HepG2 (cell line): ENCODE data around the gene PLXNB2. TPM values are rescaled to one million over a fixed set of nuclear protein-coding genes. Genes with fewer than 3 reads are reported as not detected.

Experiments used
- ARHGAP35 ChIP-seq: sonication (generic); formaldehyde crosslinking; IDR thresholded peaks from 2 replicates; pipeline ENCODE4 v1.9.0; 2022; ENCODE audit warnings: mild to moderate bottlenecking, inconsistent platforms, moderate library complexity, missing genetic modification reagents, borderline replicate concordance
- EZH2 ChIP-seq: conservative IDR thresholded peaks from 2 replicates; pipeline ENCODE4 v1.6.1; 2012; ENCODE audit warnings: mild to moderate bottlenecking, low read depth, low read length, moderate library complexity
- GLI4 ChIP-seq: sonication (generic); formaldehyde crosslinking; IDR thresholded peaks from 2 replicates; pipeline ENCODE4 v1.5.1; 2020; ENCODE audit warnings: missing genetic modification reagents, mild to moderate bottlenecking, moderate library complexity, borderline replicate concordance
- HDAC1 ChIP-seq: sonication (generic); formaldehyde crosslinking; IDR thresholded peaks from 2 replicates; pipeline ENCODE4 v1.5.1; 2020; ENCODE audit warnings: mild to moderate bottlenecking, missing genetic modification reagents
- HNF4G ChIP-seq, 2 experiments: sonication (generic) in 1 of 2; formaldehyde crosslinking in 1 of 2; IDR thresholded peaks; 2 replicates each; pipeline versions ENCODE4 v1.4.0 to v1.6.1; 2011 to 2020; ENCODE audit warnings: borderline replicate concordance in 2 of 2, low read depth in 2 of 2, mild to moderate bottlenecking in 2 of 2, low read length in 1 of 2, missing genetic modification reagents in 1 of 2, moderate library complexity in 1 of 2
- KDM5A ChIP-seq: fragments of 200-600 bp; sonication (generic); IDR thresholded peaks from 2 replicates; pipeline ENCODE4 v1.7.0; 2018; ENCODE audit warnings: antibody characterized with exemption, mild to moderate bottlenecking, low read length, borderline replicate concordance
- LCORL ChIP-seq, 2 experiments: fragments of 450-650 bp in 1 of 2; sonication (generic) in 1 of 2; formaldehyde crosslinking in 1 of 2; IDR thresholded peaks; 2 replicates each; pipeline versions ENCODE4 v1.5.0 to v1.6.1; 2017 to 2020; ENCODE audit warnings: antibody characterized with exemption in 1 of 2, missing genetic modification reagents in 1 of 2
- MEIS2 ChIP-seq: sonication (generic); formaldehyde crosslinking; IDR thresholded peaks from 2 replicates; pipeline ENCODE4 v1.9.0; 2021; ENCODE audit warnings: mild to moderate bottlenecking, missing genetic modification reagents
- SOX13 ChIP-seq, 3 experiments: fragments of 450-650 bp in 1 of 3; sonication (generic) in 1 of 3; formaldehyde crosslinking in 1 of 3; IDR thresholded peaks in 2 of 3; conservative IDR thresholded peaks in 1 of 3; 2 replicates each; pipeline versions ENCODE4 v1.5.0 to v1.6.1; 2016 to 2020; ENCODE audit warnings: antibody characterized with exemption in 1 of 3, mild to moderate bottlenecking in 1 of 3, missing compliant biosample characterization in 1 of 3, missing genetic modification reagents in 1 of 3, moderate library complexity in 1 of 3
- THYN1 ChIP-seq: sonication (generic); formaldehyde crosslinking; IDR thresholded peaks from 2 replicates; pipeline ENCODE4 v1.8.1; 2023; ENCODE audit warnings: low read depth, mild to moderate bottlenecking, moderate library complexity, missing genetic modification reagents, borderline replicate concordance
- ZFX ChIP-seq: sonication (generic); formaldehyde crosslinking; IDR thresholded peaks from 2 replicates; pipeline ENCODE4 v1.4.0; 2020; ENCODE audit warnings: mild to moderate bottlenecking, low read depth, missing genetic modification reagents, moderate library complexity
- ZNF557 ChIP-seq: sonication (generic); formaldehyde crosslinking; IDR thresholded peaks from 2 replicates; pipeline ENCODE4 v1.4.0; 2020; ENCODE audit warnings: missing genetic modification reagents
- ZNF558 ChIP-seq: sonication (generic); formaldehyde crosslinking; IDR thresholded peaks from 2 replicates; pipeline ENCODE4 v1.9.0; 2022; ENCODE audit warnings: mild to moderate bottlenecking, missing genetic modification reagents, borderline replicate concordance
- ZNF768 ChIP-seq: sonication (generic); formaldehyde crosslinking; IDR thresholded peaks from 2 replicates; pipeline ENCODE4 v1.4.0; 2020; ENCODE audit warnings: missing genetic modification reagents
- ZNF775 ChIP-seq: sonication (generic); formaldehyde crosslinking; IDR thresholded peaks from 2 replicates; pipeline ENCODE4 v1.4.0; 2020; ENCODE audit warnings: missing genetic modification reagents, mild to moderate bottlenecking, moderate library complexity, borderline replicate concordance
- ZNF776 ChIP-seq: sonication (generic); formaldehyde crosslinking; IDR thresholded peaks from 2 replicates; pipeline ENCODE4 v1.4.0; 2020; ENCODE audit warnings: mild to moderate bottlenecking, missing genetic modification reagents
- ZNF816 ChIP-seq: sonication (generic); formaldehyde crosslinking; IDR thresholded peaks from 2 replicates; pipeline ENCODE4 v1.8.0; 2022; ENCODE audit warnings: missing genetic modification reagents, mild to moderate bottlenecking, borderline replicate concordance
- polyA plus RNA-seq, 8 experiments: library from polyadenylated mRNA; depleted of rRNA in 3 of 8; stranded (reverse) in 7 of 8; unstranded in 1 of 8; fragments of >200 nt; fragmentation: Illumina TruSeq in 4 of 8; extraction: Trizol in 4 of 8; gene quantifications; 2 replicates each; pipeline versions ENCODE4 v1.2.1 to v1.2.3, GENCODE V29; 2011 to 2016; ENCODE audit warnings: low read depth in 4 of 8, missing spikeins in 1 of 8, mixed read lengths in 1 of 8; ENCODE audit not compliant: insufficient read depth in 1 of 8
- total RNA-seq, 5 experiments: library from RNA; depleted of rRNA; stranded (reverse); fragments of >200 nt; fragmentation: Illumina TruSeq; extraction: Trizol; gene quantifications; 2 replicates each; pipeline ENCODE4 v1.2.3, GENCODE V29; 2016; ENCODE audit warnings: low read depth in 1 of 5
- TF ChIP-seq, protein P1 (sequence below): sonication (generic); formaldehyde crosslinking; IDR thresholded peaks from 2 replicates; pipeline ENCODE4 v1.8.0; 2023; ENCODE audit warnings: mild to moderate bottlenecking, missing genetic modification reagents
- TF ChIP-seq, protein P2 (sequence below): sonication (generic); formaldehyde crosslinking; IDR thresholded peaks from 2 replicates; pipeline ENCODE4 v1.5.1; 2020; ENCODE audit warnings: missing genetic modification reagents, mild to moderate bottlenecking, borderline replicate concordance
- TF ChIP-seq, protein P3 (sequence below): sonication (generic); formaldehyde crosslinking; IDR thresholded peaks from 2 replicates; pipeline ENCODE4 v1.4.0; 2020; ENCODE audit warnings: missing genetic modification reagents
- TF ChIP-seq, protein P4 (sequence below): IDR thresholded peaks from 2 replicates; pipeline ENCODE4 v1.6.1; 2012; ENCODE audit warnings: inconsistent platforms
- TF ChIP-seq, protein P5 (sequence below): sonication (generic); formaldehyde crosslinking; IDR thresholded peaks from 2 replicates; pipeline ENCODE4 v1.4.0; 2020; ENCODE audit warnings: missing genetic modification reagents, low read depth, mild to moderate bottlenecking, borderline replicate concordance

The PLXNB2 gene
- total and polyA plus RNA-seq, 2 of the 13 experiments (the other 11 are each of a cell fraction or from before 2014, with no cell fraction given), result 32.6 to 68.9 TPM

DNA sequence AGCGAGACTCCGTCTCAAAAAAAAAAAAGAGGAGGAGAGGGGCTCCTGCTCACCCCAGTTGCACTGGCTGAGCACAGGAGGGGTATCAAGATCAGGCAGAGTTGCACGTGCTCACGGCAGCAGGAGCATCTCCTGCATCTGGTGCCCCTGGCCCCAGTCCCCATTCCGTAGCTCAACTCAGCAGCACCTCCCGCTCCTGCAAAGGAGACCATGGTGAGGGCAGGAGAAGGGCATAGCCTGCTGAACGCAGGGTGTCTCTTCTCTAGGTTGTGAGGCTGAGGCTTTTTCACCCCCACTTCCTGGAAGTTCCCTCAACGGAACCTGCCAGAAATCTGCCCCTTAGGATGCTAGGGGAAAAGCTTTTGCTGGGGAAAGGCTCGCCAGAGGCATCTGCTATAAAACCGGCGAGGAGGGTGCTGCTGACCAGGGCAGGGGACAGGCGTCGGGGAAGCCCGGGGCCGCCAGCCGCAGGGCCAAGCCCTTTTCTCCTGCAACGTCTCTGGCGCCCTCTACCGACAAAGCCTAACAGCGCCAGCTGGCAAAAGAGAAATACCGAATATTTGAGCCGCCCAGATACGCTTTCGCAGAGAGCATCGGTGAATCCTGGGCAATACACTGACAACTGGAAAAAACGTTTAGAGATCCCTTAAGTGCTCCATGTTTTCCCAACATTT lies 34.7 kb upstream of the PLXNB2 start (continued):
- TF ChIP-seq ZNF557 (CRISPR knock-in tag) (no peak), GLI4 (no peak), ZFX (CRISPR knock-in tag) (no peak), ZNF558 (CRISPR knock-in tag) (no peak), ARHGAP35 (CRISPR knock-in tag) (0 out of 2 replicates have a peak, but pooled peaks have one; percentile 20), HNF4G (IDR thresholded peaks at IDR 0.05; ENCODE audit: borderline replicate concordance, low read depth, low read length) (no peak), HNF4G (CRISPR knock-in tag; IDR thresholded peaks at IDR 0.05; ENCODE audit: borderline replicate concordance, low read depth) (peak; percentile 34; the same call in 1 of the 2 replicates), ZNF768 (CRISPR knock-in tag) (no peak), HDAC1 (CRISPR knock-in tag) (peak; percentile 23; the same call in 1 of the 2 replicates), EZH2 (no peak), ZNF776 (CRISPR knock-in tag) (no peak), LCORL (IDR thresholded peaks at IDR 0.05) (no peak), LCORL (CRISPR knock-in tag; IDR thresholded peaks at IDR 0.05) (peak; percentile 73), MEIS2 (CRISPR knock-in tag) (no peak), KDM5A (peak; percentile 49; the same call in 1 of the 2 replicates), SOX13 (IDR thresholded peaks at IDR 0.05) (no peak), SOX13 (CRISPR knock-in tag; conservative IDR thresholded peaks at IDR 0.05 in 1 of 2, IDR thresholded peaks at IDR 0.05 in 1 of 2) (no peak), ZNF816 (no peak), ZNF775 (CRISPR knock-in tag) (no peak), THYN1 (CRISPR knock-in tag) (no peak)
- TF ChIP-seq, protein P1, sequence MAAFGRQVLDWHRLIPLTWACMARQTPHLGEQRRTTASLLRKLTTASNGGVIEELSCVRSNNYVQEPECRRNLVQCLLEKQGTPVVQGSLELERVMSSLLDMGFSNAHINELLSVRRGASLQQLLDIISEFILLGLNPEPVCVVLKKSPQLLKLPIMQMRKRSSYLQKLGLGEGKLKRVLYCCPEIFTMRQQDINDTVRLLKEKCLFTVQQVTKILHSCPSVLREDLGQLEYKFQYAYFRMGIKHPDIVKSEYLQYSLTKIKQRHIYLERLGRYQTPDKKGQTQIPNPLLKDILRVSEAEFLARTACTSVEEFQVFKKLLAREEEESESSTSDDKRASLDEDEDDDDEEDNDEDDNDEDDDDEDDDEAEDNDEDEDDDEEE (CRISPR knock-in tag), result no peak
- TF ChIP-seq, protein P2, sequence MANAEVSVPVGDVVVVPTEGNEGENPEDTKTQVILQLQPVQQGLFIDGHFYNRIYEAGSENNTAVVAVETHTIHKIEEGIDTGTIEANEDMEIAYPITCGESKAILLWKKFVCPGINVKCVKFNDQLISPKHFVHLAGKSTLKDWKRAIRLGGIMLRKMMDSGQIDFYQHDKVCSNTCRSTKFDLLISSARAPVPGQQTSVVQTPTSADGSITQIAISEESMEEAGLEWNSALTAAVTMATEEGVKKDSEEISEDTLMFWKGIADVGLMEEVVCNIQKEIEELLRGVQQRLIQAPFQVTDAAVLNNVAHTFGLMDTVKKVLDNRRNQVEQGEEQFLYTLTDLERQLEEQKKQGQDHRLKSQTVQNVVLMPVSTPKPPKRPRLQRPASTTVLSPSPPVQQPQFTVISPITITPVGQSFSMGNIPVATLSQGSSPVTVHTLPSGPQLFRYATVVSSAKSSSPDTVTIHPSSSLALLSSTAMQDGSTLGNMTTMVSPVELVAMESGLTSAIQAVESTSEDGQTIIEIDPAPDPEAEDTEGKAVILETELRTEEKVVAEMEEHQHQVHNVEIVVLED (CRISPR knock-in tag), result no peak
- TF ChIP-seq, protein P3, sequence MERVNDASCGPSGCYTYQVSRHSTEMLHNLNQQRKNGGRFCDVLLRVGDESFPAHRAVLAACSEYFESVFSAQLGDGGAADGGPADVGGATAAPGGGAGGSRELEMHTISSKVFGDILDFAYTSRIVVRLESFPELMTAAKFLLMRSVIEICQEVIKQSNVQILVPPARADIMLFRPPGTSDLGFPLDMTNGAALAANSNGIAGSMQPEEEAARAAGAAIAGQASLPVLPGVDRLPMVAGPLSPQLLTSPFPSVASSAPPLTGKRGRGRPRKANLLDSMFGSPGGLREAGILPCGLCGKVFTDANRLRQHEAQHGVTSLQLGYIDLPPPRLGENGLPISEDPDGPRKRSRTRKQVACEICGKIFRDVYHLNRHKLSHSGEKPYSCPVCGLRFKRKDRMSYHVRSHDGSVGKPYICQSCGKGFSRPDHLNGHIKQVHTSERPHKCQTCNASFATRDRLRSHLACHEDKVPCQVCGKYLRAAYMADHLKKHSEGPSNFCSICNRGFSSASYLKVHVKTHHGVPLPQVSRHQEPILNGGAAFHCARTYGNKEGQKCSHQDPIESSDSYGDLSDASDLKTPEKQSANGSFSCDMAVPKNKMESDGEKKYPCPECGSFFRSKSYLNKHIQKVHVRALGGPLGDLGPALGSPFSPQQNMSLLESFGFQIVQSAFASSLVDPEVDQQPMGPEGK (CRISPR knock-in tag), result peak; percentile 46
- TF ChIP-seq, protein P4, sequence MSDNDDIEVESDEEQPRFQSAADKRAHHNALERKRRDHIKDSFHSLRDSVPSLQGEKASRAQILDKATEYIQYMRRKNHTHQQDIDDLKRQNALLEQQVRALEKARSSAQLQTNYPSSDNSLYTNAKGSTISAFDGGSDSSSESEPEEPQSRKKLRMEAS, result peak; percentile 42
- TF ChIP-seq, protein P5, sequence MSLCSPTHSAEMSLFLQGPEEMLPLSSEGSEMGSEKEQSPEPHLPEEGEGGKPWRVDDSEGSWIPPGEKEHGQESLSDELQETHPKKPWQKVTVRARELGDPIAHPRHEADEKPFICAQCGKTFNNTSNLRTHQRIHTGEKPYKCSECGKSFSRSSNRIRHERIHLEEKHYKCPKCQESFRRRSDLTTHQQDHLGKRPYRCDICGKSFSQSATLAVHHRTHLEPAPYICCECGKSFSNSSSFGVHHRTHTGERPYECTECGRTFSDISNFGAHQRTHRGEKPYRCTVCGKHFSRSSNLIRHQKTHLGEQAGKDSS (CRISPR knock-in tag), result no peak; the same call in 1 of the 2 replicates
